Measurements from ENCODE around the gene CEP95.
"Not testable (repeated sequence)": the region's sequence is repeated elsewhere in the genome, so short reads cannot be mapped to it uniquely, and the experiment has no call there.

CEP95 gene

GRCh38 chr17:64459284-64459747 is 47.5 kb upstream of the CEP95 start:
- Histone ChIP-seq H3K36me3 (replicated peaks; ENCODE audit: low read depth, low read length) (no peaks in the 10 kb centered on the region), H3K9ac (ENCODE audit: low read length) (no peak overlapping the region), H3K27ac (ENCODE audit: low read length) (no peak overlapping the region), H3K9me3 (ENCODE audit: insufficient read depth, low read length) (no peaks in the 10 kb centered on the region), H4K20me1 (ENCODE audit: insufficient read depth, low read length) (no peaks in the 10 kb centered on the region), H3K79me2 (ENCODE audit: low read length) (no peaks in the 10 kb centered on the region), H3K4me3 (ENCODE audit: low read length) (no peak overlapping the region), H2AFZ (ENCODE audit: low read depth, low read length) (no peak overlapping the region), H3K4me2 (ENCODE audit: low read length) (no peak overlapping the region), H3K4me1 (ENCODE audit: low read length) (peaks cover 17% of the 10 kb centered on the region), H3K27me3 (ENCODE audit: low read depth, low read length) (no peaks in the 10 kb centered on the region)
- TF ChIP-seq EZH2phosphoT487 (IDR thresholded peaks at IDR 0.05; ENCODE audit: low read depth) (no peak), CTCF (IDR thresholded peaks at IDR 0.05; ENCODE audit: low read depth, low read length) (no peak)

GRCh38 chr17:64459818-64460217 is 47.0 kb upstream of the CEP95 start:
- not testable (repeated sequence) for H3K36me3 ChIP-seq (replicated peaks; ENCODE audit: low read depth, low read length); H3K4me2 ChIP-seq (ENCODE audit: low read length); H3K79me2 ChIP-seq (ENCODE audit: low read length); H2AFZ ChIP-seq (ENCODE audit: low read depth, low read length); H3K9ac ChIP-seq (ENCODE audit: low read length); H3K9me3 ChIP-seq (ENCODE audit: insufficient read depth, low read length); H4K20me1 ChIP-seq (ENCODE audit: insufficient read depth, low read length); H3K27ac ChIP-seq (ENCODE audit: low read length); H3K27me3 ChIP-seq (ENCODE audit: low read depth, low read length); H3K4me3 ChIP-seq (ENCODE audit: low read length)
- H3K4me1 ChIP-seq (ENCODE audit: low read length): peaks cover 17% of the 10 kb centered on the region

GRCh38 chr17:64460955-64461354 is 45.8 kb upstream of the CEP95 start:
- H3K27ac ChIP-seq (ENCODE audit: low read length): no peak overlapping the region
- H3K9me3 ChIP-seq (ENCODE audit: insufficient read depth, low read length): no peaks in the 10 kb centered on the region

GRCh38 chr17:64461788-64462187 is 45.0 kb upstream of the CEP95 start:
- Histone ChIP-seq H2AFZ (ENCODE audit: low read depth, low read length) (no peak overlapping the region), H4K20me1 (ENCODE audit: insufficient read depth, low read length) (no peaks in the 10 kb centered on the region), H3K36me3 (replicated peaks; ENCODE audit: low read depth, low read length) (no peaks in the 10 kb centered on the region)

More at GRCh38 chr17:64460955-64461354, 45.8 kb upstream of the CEP95 start:
- no peaks in the 10 kb centered on the region for H3K79me2 ChIP-seq (ENCODE audit: low read length)
- H3K4me2 ChIP-seq (ENCODE audit: low read length): no peak overlapping the region
- H3K27me3 ChIP-seq (ENCODE audit: low read depth, low read length): no peaks in the 10 kb centered on the region
- no peaks in the 10 kb centered on the region for H3K36me3 ChIP-seq (replicated peaks; ENCODE audit: low read depth, low read length)
- H3K4me1 ChIP-seq (ENCODE audit: low read length): peaks cover 14% of the 10 kb centered on the region
- no peaks in the 10 kb centered on the region for H4K20me1 ChIP-seq (ENCODE audit: insufficient read depth, low read length)
- H3K9ac ChIP-seq (ENCODE audit: low read length): no peak overlapping the region
- TF ChIP-seq CTCF (IDR thresholded peaks at IDR 0.05; ENCODE audit: low read depth, low read length): no peak
- TF ChIP-seq EZH2phosphoT487 (IDR thresholded peaks at IDR 0.05; ENCODE audit: low read depth): no peak
- H3K4me3 ChIP-seq (ENCODE audit: low read length): no peak overlapping the region
- H2AFZ ChIP-seq (ENCODE audit: low read depth, low read length): no peak overlapping the region

More at GRCh38 chr17:64461788-64462187, 45.0 kb upstream of the CEP95 start:
- Histone ChIP-seq H3K79me2 (ENCODE audit: low read length) (no peaks in the 10 kb centered on the region), H3K9me3 (ENCODE audit: insufficient read depth, low read length) (no peaks in the 10 kb centered on the region), H3K9ac (ENCODE audit: low read length) (no peak overlapping the region), H3K4me1 (ENCODE audit: low read length) (peaks cover 5% of the 10 kb centered on the region), H3K4me3 (ENCODE audit: low read length) (no peak overlapping the region), H3K4me2 (ENCODE audit: low read length) (no peak overlapping the region), H3K27ac (ENCODE audit: low read length) (no peak overlapping the region), H3K27me3 (ENCODE audit: low read depth, low read length) (no peaks in the 10 kb centered on the region)
- TF ChIP-seq EZH2phosphoT487 (IDR thresholded peaks at IDR 0.05; ENCODE audit: low read depth): no peak
- TF ChIP-seq CTCF (IDR thresholded peaks at IDR 0.05; ENCODE audit: low read depth, low read length): no peak
